OCI-LY3 (cell line): Measurements from ENCODE around the gene OSR1.

Experiments used
- EZH2phosphoT487 ChIP-seq: fragments of 200-600 bp; shearing (Covaris generic); IDR thresholded peaks from 2 replicates; pipeline ENCODE4 v1.6.1; 2018; ENCODE audit warnings: antibody characterized with exemption, mixed run types, low read depth
- TF ChIP-seq, protein P1 (sequence below): fragments of 200-600, 300-600 bp; sonication (generic); IDR thresholded peaks from 2 replicates; pipeline ENCODE4 v1.5.1; 2014; ENCODE audit warnings: antibody characterized with exemption, low read length, low read depth

DNA sequence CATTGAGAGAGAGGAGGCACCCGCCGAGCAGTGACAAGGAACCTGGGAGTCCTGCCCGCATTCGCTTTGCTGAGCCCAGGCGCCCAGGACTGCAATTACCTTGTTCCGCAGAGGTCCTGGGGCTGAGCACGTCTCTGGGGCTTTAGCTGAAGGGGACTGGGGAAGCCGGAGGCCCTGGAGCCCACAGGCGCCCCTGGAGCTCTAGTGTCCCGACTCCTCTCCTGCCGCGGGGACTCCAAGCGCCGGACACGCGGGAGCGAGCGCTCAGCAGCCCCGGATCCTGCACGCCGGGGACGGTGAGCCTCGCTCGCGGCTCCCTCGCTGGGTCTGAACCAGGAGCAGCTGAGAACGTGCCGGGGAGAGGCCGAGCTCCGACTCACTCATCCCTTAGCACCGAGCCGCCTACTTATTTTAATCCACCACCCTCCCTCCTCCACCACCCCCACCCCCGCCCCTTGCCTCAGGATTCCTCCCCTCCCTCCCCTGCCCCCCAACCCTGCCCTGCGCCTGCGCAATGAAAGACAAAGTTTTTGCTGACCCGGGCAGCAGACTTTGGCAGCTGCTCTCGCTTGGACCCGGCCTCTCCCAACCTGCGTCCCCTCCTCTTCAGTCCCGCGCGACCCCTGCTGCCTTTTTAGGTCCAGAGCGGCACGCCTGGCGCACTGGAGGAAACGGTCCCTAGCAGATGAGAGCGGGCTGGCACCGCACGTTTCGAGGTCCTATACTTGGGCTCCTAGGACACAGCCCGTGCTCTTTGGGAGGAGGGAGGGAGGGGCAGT, at the start of gene OSR1:
- TF ChIP-seq, protein P1, sequence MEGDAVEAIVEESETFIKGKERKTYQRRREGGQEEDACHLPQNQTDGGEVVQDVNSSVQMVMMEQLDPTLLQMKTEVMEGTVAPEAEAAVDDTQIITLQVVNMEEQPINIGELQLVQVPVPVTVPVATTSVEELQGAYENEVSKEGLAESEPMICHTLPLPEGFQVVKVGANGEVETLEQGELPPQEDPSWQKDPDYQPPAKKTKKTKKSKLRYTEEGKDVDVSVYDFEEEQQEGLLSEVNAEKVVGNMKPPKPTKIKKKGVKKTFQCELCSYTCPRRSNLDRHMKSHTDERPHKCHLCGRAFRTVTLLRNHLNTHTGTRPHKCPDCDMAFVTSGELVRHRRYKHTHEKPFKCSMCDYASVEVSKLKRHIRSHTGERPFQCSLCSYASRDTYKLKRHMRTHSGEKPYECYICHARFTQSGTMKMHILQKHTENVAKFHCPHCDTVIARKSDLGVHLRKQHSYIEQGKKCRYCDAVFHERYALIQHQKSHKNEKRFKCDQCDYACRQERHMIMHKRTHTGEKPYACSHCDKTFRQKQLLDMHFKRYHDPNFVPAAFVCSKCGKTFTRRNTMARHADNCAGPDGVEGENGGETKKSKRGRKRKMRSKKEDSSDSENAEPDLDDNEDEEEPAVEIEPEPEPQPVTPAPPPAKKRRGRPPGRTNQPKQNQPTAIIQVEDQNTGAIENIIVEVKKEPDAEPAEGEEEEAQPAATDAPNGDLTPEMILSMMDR = no peak
- TF ChIP-seq EZH2phosphoT487 = no peak
